K562 (cell line): ENCODE measurements around the gene GRIK1. TPM values are rescaled to one million over a fixed set of nuclear protein-coding genes. Genes with fewer than 3 reads are reported as not detected.

ENCODE experiments used
- AFF4 ChIP-seq: sonication (generic); formaldehyde crosslinking; IDR thresholded peaks from 2 replicates; pipeline ENCODE4 v1.8.0; 2023; ENCODE audit warnings: mild to moderate bottlenecking, missing genetic modification reagents
- CC2D1A ChIP-seq: fragments of 450-650 bp; IDR thresholded peaks from 2 replicates; pipeline ENCODE4 v1.6.1; 2017; ENCODE audit warnings: mild to moderate bottlenecking
- HSF4 ChIP-seq: fragments of 250-450 bp; sonication (Bioruptor Pico); IDR thresholded peaks from 2 replicates; pipeline ENCODE4 v2.1.2; 2022; ENCODE audit warnings: mild to moderate bottlenecking, moderate library complexity, borderline replicate concordance
- NFXL1 ChIP-seq: fragments of 450-650 bp; formaldehyde crosslinking; IDR thresholded peaks from 2 replicates; pipeline ENCODE4 v1.4.0; 2021; ENCODE audit warnings: mild to moderate bottlenecking
- PTTG1 ChIP-seq: fragments of 450-650 bp; IDR thresholded peaks from 2 replicates; pipeline ENCODE4 v1.6.1; 2016; ENCODE audit warnings: low read depth, mild to moderate bottlenecking, missing genetic modification characterization, missing compliant biosample characterization
- RFX5 ChIP-seq: IDR thresholded peaks from 2 replicates; pipeline ENCODE4 v1.6.1; 2011; ENCODE audit warnings: low read depth, mild to moderate bottlenecking, improper control_type of control experiment, low read length
- SREBF2 ChIP-seq: sonication (generic); formaldehyde crosslinking; IDR thresholded peaks from 2 replicates; pipeline ENCODE4 v1.4.0; 2020; ENCODE audit warnings: mild to moderate bottlenecking, missing genetic modification reagents
- ZNF324 ChIP-seq: fragments of 250-450 bp; sonication (Bioruptor Pico); IDR thresholded peaks from 2 replicates; pipeline ENCODE4 v1.4.0; 2020; ENCODE audit warnings: mild to moderate bottlenecking
- ZNF436 ChIP-seq: fragments of 250-450, 450-650 bp; sonication (Bioruptor Pico); formaldehyde crosslinking; IDR thresholded peaks from 2 replicates; pipeline ENCODE4 v1.7.0; 2020; ENCODE audit warnings: mild to moderate bottlenecking
- polyA plus RNA-seq, 8 experiments: library from polyadenylated mRNA; depleted of rRNA in 4 of 8; stranded (reverse) in 5 of 8; unstranded in 3 of 8; fragments of >200 nt; fragmentation: Nextera tagmentation in 2 of 8; fragmentation: Illumina TruSeq in 1 of 8; extraction: Ambion mirVana in 2 of 8; extraction: Trizol in 1 of 8; gene quantifications; 2 replicates each; pipeline versions ENCODE4 v1.2.1 to v1.2.3, GENCODE V29; 2011 to 2014; ENCODE audit warnings: inconsistent platforms in 1 of 8, missing spikeins in 1 of 8
- total RNA-seq, 7 experiments: library from RNA; depleted of rRNA in 6 of 7; stranded (reverse); fragments of >200 nt in 6 of 7; fragmentation: Illumina TruSeq in 2 of 7; extraction: Trizol in 2 of 7; gene quantifications; 2 replicates each; pipeline versions ENCODE4 v1.2.1 to v1.2.3, GENCODE V29; 2011 to 2021; ENCODE audit warnings: low replicate concordance in 1 of 7
- TF ChIP-seq, protein P1 (sequence below): fragments of 200-800 bp; sonication (Bioruptor generic); IDR thresholded peaks from 2 replicates; pipeline ENCODE4 v1.6.1; 2017; ENCODE audit warnings: missing genetic modification characterization, missing compliant biosample characterization

GRIK1 gene
- total and polyA plus RNA-seq, 9 of the 15 experiments (the other 6 are each of a cell fraction or from before 2014, with no cell fraction given) = 0.17 to 2.8 (median 0.53) TPM

- no peak for TF ChIP-seq HSF4 (CRISPR knock-in tag)
- TF ChIP-seq PTTG1 (tag) = no peak
- TF ChIP-seq AFF4 (CRISPR knock-in tag) = no peak
- no peak for TF ChIP-seq CC2D1A
- no peak for TF ChIP-seq SREBF2 (CRISPR knock-in tag)
- TF ChIP-seq, protein P1, sequence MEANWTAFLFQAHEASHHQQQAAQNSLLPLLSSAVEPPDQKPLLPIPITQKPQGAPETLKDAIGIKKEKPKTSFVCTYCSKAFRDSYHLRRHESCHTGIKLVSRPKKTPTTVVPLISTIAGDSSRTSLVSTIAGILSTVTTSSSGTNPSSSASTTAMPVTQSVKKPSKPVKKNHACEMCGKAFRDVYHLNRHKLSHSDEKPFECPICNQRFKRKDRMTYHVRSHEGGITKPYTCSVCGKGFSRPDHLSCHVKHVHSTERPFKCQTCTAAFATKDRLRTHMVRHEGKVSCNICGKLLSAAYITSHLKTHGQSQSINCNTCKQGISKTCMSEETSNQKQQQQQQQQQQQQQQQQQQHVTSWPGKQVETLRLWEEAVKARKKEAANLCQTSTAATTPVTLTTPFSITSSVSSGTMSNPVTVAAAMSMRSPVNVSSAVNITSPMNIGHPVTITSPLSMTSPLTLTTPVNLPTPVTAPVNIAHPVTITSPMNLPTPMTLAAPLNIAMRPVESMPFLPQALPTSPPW (CRISPR knock-in tag) = no peak
- TF ChIP-seq ZNF436 (CRISPR knock-in tag) = no peak
- no peak for TF ChIP-seq RFX5
- no peak for TF ChIP-seq NFXL1
- no peak for TF ChIP-seq ZNF324 (CRISPR knock-in tag)
- TF ChIP-seq, all 486 proteins: peak for 0
Observed at GRCh38 chr21:29951911-29952310, 12.1 kb upstream of the GRIK1 start (continued).
